Measurements from ENCODE around the gene ARHGEF28.

DNA sequence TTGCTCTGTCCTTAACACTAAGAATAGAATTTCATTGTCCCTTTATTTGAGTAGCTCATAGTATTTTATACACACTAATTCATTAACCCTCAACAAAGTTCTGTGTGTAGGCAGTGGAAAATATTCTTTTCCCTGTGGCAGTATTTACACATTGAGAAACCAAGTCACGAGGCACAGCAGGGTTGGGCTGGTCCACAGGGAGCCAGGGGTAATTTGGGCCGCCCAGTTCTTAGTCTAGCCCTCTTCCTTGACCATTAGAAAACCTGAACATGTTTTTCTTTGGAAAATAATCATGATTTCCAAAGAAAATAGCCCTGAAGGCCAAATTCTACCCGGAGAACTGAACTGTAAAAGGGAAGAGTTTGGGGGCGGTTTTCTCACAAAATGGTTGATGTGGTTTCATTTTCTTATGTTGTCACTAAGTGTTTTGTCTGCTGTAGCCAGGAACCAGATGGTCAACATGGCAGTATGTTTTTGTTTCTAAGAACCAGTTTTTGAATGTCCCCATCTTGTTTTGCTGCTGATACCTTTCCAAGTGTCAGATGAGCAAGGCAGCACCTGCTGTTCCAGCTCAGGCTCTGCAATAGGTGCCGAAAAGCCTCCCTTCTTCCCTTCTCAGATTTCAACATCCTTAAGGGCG, 29.6 kb downstream of the ARHGEF28 start:
- no peak for TF ChIP-seq POLR2A (IDR thresholded peaks at IDR 0.05)
- TF ChIP-seq, protein P1, sequence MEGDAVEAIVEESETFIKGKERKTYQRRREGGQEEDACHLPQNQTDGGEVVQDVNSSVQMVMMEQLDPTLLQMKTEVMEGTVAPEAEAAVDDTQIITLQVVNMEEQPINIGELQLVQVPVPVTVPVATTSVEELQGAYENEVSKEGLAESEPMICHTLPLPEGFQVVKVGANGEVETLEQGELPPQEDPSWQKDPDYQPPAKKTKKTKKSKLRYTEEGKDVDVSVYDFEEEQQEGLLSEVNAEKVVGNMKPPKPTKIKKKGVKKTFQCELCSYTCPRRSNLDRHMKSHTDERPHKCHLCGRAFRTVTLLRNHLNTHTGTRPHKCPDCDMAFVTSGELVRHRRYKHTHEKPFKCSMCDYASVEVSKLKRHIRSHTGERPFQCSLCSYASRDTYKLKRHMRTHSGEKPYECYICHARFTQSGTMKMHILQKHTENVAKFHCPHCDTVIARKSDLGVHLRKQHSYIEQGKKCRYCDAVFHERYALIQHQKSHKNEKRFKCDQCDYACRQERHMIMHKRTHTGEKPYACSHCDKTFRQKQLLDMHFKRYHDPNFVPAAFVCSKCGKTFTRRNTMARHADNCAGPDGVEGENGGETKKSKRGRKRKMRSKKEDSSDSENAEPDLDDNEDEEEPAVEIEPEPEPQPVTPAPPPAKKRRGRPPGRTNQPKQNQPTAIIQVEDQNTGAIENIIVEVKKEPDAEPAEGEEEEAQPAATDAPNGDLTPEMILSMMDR (IDR thresholded peaks at IDR 0.05), result no peak
- no peak for TF ChIP-seq EP300 (IDR thresholded peaks at IDR 0.05)
